Dedifferentiated amniotic fluid mesenchymal stem cell (primary cell): ENCODE data around the gene LDB2.
"Not testable (repeated sequence)": the region's sequence is repeated elsewhere in the genome, so short reads cannot be mapped to it uniquely, and the experiment has no call there.

Source experiments
- DNase-seq: peaks from one replicate; pipeline ENCODE4 v3.0.0-alpha.2; 2016; ENCODE audit errors: extremely low spot score

LDB2 gene

GRCh38 chr4:16597443-16597842, 301.0 kb downstream of the LDB2 start:
- DNase-seq: no peak

- DNase-seq: no peak
These were observed 302.2 kb downstream of the LDB2 start for GRCh38 chr4:16596267-16596666.

DNA sequence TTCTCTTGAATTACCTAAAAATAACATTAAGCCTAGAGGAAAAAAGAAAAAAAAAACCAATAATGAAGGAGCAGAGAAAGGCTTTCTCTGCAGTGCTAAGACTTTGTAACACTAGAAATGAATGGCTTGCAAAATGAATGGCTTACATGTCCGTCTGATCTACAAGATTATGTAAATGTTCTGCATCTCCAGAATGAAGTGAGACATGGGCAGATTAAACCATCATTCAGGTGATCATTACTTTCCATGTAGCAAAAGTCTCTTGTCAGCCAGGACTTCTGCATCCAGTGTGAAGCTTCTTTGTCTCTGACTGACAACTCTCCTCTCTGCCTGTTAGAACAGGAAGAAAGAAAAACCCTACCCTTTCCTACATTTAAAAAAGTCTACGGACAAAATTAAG, 304.3 kb downstream of the LDB2 start:
- DNase-seq: no peak

GRCh38 chr4:16593386-16593785, 305.1 kb downstream of the LDB2 start:
- no peak for DNase-seq

DNA sequence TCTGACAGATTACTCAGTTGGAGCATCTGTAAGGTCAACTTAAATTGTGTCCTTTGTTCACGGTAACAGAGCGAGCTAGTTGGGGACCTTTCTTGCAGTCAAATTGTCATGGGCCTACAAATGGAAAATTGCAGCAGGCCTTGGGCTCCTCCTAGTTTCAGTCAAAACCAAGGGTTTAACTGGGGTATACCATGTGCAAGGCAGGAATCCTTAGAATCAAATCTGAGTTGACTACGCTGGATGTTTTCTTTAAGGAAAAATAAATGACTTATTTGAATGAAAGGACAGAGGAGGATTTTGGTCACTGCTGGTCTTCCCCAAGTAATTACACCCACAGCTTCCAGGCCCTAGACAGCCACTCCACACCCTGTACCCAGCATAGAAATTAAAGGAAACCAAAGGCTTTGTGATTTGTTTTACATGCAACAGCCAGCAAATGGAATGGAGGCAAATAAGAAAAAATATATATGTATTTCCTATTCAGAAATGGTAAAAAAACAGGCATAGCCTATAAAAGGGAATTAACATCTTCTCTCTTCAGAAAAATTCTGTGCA, 307.1 kb downstream of the LDB2 start:
- no peak for DNase-seq

- no peak for DNase-seq
These were observed 307.6 kb downstream of the LDB2 start for GRCh38 chr4:16590797-16591196.

DNA sequence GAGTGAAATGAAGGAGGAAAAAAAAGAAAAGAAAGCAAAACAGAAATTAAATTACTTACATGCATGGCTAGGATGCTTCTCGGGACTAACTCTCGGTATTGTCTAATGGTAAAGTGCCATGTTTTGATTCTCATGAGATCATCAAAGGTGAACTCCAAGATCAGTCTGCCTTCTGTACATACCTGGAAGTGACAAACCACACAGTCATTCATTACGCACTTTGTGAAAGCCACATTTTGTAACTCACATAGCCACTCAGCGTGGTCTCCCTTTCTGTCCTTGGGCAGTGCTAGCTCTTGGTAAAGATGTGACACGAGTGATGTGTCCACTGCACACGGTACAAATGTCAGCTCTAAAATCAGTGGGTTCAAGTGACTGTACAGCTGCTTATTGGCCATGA, 309.8 kb downstream of the LDB2 start:
- no peak for DNase-seq

GRCh38 chr4:16588149-16588548, 310.3 kb downstream of the LDB2 start:
- no peak for DNase-seq

- DNase-seq: no peak
These were observed 313.4 kb downstream of the LDB2 start for GRCh38 chr4:16585053-16585452.

GRCh38 chr4:16583764-16584163, 314.7 kb downstream of the LDB2 start:
- no peak for DNase-seq

GRCh38 chr4:16582526-16582925, 315.9 kb downstream of the LDB2 start:
- DNase-seq: no peak

DNA sequence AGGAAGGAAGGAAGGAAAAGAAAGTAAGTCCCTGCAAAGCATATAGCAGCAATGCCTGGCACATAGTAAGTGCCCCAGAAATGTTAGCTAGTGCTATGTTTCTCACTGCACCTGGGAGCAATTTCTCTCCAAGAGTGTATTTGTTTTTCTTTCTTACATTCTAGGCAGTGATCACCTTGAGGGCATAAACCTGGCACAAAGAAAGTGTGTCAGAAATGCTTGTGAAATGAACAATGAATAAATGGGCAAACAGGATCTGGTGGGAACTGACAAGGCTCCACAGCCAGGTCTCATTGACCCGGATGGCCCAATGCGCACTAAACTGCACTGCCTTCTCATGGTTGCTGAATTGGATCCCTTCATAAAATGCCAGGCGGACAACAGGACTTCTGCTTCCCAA, 316.4 kb downstream of the LDB2 start:
- no peak for DNase-seq

DNA sequence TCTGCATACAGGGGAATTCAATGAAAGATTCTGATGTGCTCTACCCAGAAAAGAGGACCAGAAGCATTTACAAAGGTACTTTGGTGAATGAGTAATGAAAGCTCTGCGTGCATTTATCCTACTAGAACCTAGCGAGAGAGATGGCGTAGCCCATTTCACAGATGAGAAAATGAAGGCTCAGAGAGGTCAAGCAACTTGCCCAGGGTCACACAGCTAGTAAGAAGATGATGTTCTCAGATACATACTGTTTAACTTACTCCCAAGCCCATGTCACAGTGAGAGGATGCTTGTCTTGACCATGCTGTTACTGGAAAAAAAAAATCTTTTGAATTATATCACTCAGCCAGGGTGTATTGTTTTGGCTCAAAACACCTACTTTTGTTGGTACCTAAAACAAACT, 317.3 kb downstream of the LDB2 start:
- no peak for DNase-seq

- DNase-seq: no peak
These were observed 317.9 kb downstream of the LDB2 start for GRCh38 chr4:16580514-16580913.

DNA sequence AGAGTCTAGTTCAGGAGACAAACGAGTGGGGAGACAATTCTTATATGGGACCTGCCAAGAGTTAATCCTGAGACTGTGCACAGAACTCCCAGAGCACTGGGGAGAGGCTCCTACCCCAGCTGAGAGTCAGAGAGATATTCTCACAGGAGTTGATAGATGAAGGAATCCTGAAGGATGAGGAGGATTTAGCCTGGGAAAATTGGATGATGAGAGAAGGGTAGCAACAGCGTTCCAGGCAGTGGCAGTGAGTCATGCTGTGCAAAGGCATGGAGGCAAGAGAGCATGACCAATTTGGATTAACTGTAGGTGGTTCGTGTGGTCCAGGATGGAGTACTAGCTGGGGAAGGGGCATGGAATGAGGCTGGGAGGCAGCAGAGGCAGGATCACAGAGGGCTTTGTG, 318.6 kb downstream of the LDB2 start:
- peak; percentile 51 for DNase-seq

- DNase-seq: no peak
These were observed 321.3 kb downstream of the LDB2 start for GRCh38 chr4:16577177-16577576.

GRCh38 chr4:16574981-16575380, 323.5 kb downstream of the LDB2 start:
- DNase-seq: no peak

DNA sequence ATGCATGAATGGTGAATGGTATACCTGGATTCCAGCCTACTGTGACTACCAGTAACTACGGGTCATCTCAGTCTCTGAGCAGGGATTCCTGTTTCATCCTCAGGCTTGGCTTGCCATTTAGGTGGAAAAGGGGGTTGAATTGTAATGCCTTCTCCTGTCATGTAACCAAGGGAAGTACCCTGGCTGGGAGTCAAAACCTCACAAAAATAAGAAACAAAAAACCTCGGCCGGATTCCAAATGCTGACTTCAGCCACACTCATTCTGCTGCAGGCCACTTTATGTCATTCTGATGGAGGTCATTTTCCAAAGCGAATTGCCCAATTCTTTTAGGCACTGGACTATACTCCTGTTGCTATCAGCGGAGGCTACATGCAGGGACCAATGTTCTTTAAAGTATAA, 324.7 kb downstream of the LDB2 start:
- DNase-seq: peak; percentile 91

GRCh38 chr4:16573206-16573605, 325.2 kb downstream of the LDB2 start:
- no peak for DNase-seq

DNA sequence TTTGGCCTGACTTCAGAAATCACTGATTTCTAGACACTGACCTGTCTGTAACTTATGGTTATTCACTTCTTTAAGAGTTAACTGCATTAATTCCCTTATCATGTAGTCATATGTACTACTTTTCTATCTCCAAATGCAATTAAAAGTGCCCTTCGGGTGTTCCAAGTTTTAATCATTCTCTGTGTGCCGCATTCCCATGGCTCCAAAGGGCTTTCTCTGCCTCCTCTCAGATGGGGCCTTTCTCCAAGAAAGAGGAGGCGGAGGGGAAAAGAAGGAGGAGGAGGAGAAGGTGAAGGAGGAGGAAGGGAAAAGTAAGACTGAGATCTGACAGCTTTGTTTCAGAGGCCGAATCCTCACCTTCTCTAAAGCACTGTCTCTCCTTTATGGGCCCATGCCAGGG, 325.8 kb downstream of the LDB2 start:
- no peak for DNase-seq

- DNase-seq: no peak
These were observed 326.3 kb downstream of the LDB2 start for GRCh38 chr4:16572161-16572560.

DNA sequence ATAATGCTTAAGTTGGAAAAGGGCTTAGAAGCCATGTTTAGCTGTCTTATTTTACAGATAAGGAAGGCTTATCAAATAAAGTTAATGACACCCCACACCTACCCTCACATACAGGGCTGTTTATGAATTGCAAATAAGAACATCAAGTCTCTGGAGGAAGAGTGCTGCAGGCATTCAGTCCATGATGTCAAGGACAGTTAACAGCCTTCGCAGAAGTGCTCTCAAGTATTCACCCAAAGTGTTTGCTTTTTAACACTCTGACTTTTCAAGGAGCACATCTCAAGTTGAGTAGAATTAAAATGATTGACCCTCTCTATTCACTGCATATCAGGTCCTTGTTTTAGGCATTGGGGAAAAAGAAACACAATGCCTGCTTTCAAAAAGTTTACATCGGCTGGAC, 328.7 kb downstream of the LDB2 start:
- DNase-seq: no peak

DNA sequence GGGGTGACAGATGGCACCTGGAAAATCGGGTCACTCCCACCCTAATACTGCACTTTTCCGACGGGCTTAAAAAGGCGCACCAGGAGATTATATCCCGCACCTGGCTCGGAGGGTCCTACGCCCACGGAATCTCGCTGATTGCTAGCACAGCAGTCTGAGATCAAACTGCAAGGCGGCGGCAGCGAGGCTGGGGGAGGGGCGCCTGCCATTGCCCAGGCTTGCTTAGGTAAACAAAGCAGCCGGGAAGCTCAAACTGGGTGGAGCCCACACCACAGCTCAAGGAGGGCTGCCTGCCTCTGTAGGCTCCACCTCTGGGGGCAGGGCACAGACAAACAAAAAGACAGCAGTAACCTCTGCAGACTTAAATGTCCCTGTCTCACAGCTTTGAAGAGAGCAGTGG, 341.1 kb downstream of the LDB2 start:
- DNase-seq: not testable (repeated sequence)

- DNase-seq: no peak
These were observed 343.3 kb downstream of the LDB2 start for GRCh38 chr4:16555156-16555555.

DNA sequence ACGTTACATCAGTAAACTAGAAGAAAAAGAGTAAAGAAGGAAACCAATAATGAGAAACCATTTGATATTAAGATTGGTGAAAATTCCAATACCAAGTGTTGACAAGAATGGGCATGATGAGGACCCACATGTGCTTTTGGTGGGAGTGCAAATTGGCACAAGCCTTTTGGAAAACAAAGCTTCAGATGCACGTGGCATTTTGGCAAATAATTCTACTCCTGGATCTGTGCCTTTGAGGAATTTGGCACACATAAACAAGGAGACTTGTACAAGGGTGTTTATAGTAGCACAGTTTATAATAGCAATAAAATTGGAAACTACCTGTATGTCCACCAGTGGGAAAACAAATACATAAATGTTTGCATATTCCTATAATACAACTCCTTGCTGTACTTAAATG, 347.9 kb downstream of the LDB2 start:
- no peak for DNase-seq
